Mucosa of stomach (tissue), 1 donor: ENCODE measurements around the gene BMP6.
"Not testable (repeated sequence)": the region's sequence is repeated elsewhere in the genome, so short reads cannot be mapped to it uniquely, and the experiment has no call there.

Experiments
- H3K27me3 ChIP-seq: one replicate; pipeline ENCODE4 v1.7.0; 2013; ENCODE audit warnings: mild to moderate bottlenecking, low read length; ENCODE audit not compliant: control insufficient read depth, insufficient read depth
- H3K36me3 ChIP-seq: one replicate; pipeline ENCODE4 v1.7.0; 2013; ENCODE audit warnings: low read length; ENCODE audit not compliant: control insufficient read depth, insufficient read depth
- H3K4me1 ChIP-seq: one replicate; pipeline ENCODE4 v1.7.0; 2013; ENCODE audit warnings: mild to moderate bottlenecking, low read length; ENCODE audit not compliant: control insufficient read depth, insufficient read depth
- H3K4me3 ChIP-seq: one replicate; pipeline ENCODE4 v1.7.0; 2013; ENCODE audit warnings: low read length
- H3K9ac ChIP-seq: one replicate; pipeline ENCODE4 v1.7.0; 2013; ENCODE audit warnings: mild to moderate bottlenecking, low read length, moderate library complexity
- H3K9me3 ChIP-seq: one replicate; pipeline ENCODE4 v1.7.0; 2013; ENCODE audit warnings: mild to moderate bottlenecking, low read length, moderate library complexity; ENCODE audit not compliant: control insufficient read depth
- donor health status: Pancreatic carcinoma.

BMP6 gene

GRCh38 chr6:7886132-7886531 is 160.2 kb downstream of the BMP6 start:
- no peaks in the 10 kb centered on the region for H3K4me1 ChIP-seq
- no peak overlapping the region for H3K9ac ChIP-seq
- peaks cover 5% of the 10 kb centered on the region for H3K36me3 ChIP-seq
- no peaks in the 10 kb centered on the region for H3K27me3 ChIP-seq
- H3K4me3 ChIP-seq, result no peak overlapping the region
- H3K9me3 ChIP-seq, result no peaks in the 10 kb centered on the region

- no peak overlapping the region for H3K9ac ChIP-seq
- no peaks in the 10 kb centered on the region for H3K27me3 ChIP-seq
- H3K4me3 ChIP-seq, result no peak overlapping the region
- no peaks in the 10 kb centered on the region for H3K9me3 ChIP-seq
- no peaks in the 10 kb centered on the region for H3K4me1 ChIP-seq
- peaks cover 5% of the 10 kb centered on the region for H3K36me3 ChIP-seq
These were observed 161.5 kb downstream of the BMP6 start for GRCh38 chr6:7887278-7887991.

DNA sequence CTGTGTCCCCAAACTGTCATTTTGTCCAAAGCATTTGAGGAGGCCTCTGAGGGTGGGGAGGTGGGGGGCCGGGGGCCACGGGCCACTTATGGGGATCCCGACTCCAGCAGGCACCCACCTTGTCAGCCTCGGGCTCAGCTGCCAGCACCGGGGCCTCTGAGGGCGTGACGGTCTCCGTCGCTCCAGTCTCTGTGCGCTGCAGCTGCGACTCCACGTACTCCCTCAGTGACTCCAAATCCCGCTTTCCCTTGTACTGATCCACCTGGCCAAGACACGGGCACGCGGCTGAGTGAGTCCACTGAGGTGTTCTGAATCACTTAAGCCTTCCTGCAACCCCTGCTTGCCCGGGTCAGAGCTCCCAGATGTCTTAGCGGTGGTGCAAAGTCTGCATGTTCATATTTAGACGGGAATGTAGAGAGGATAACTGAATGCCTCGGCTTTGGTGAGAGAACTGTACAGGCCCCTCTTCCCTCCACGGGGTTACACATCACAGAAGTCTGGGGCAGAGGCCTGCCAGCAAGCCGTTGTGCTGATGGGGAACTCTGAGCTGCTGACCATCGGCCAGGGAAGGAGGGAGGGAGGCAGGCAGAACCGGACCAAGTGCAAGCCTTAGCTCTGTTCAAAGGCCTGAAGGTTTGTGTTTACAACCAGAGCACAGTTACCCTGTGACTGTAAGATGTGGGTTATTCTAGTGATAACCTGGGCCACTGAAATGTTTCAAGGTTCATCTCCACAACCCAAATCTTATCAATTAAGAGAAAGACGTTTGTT is 162.9 kb downstream of the BMP6 start:
- H3K9ac ChIP-seq, result no peak overlapping the region
- H3K27me3 ChIP-seq, result no peaks in the 10 kb centered on the region
- H3K9me3 ChIP-seq, result no peaks in the 10 kb centered on the region
- H3K36me3 ChIP-seq, result peaks cover 5% of the 10 kb centered on the region
- H3K4me1 ChIP-seq, result no peaks in the 10 kb centered on the region
- H3K4me3 ChIP-seq, result no peak overlapping the region

- no peak overlapping the region for H3K4me3 ChIP-seq
These were observed 165.4 kb downstream of the BMP6 start for GRCh38 chr6:7891078-7891872.

GRCh38 chr6:7892367-7892766 is 166.5 kb downstream of the BMP6 start:
- not testable (repeated sequence) for H3K9me3 ChIP-seq, H3K4me3 ChIP-seq, H3K4me1 ChIP-seq, H3K36me3 ChIP-seq, H3K27me3 ChIP-seq, H3K9ac ChIP-seq

More at GRCh38 chr6:7891078-7891872, 165.4 kb downstream of the BMP6 start:
- peaks cover 5% of the 10 kb centered on the region for H3K36me3 ChIP-seq
- no peaks in the 10 kb centered on the region for H3K9me3 ChIP-seq
- H3K4me1 ChIP-seq, result no peaks in the 10 kb centered on the region
- H3K27me3 ChIP-seq, result no peaks in the 10 kb centered on the region
- H3K9ac ChIP-seq, result no peak overlapping the region

DNA sequence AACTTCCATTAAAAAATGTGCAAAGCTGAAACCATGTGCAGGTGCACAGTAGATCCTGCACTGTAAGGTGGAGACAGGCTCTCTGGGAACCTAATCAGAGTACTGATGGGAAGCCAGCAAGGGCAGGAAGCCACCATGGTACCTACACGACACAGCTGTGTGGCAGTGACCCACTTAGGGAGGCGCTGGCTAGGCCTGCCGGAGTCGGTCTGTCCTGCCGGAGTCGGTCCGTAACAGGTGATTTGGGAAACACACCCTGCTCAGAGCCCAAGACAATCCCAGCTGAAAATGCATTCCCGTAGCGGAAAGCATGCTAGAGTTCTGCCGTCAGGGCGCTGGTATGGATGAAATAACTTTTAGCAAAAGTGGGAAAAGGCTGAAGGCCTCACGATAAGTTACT is 167.4 kb downstream of the BMP6 start:
- Histone ChIP-seq H3K4me1 (no peaks in the 10 kb centered on the region), H3K9me3 (no peaks in the 10 kb centered on the region), H3K27me3 (no peaks in the 10 kb centered on the region), H3K36me3 (peaks cover 5% of the 10 kb centered on the region), H3K9ac (no peak overlapping the region), H3K4me3 (no peak overlapping the region)

DNA sequence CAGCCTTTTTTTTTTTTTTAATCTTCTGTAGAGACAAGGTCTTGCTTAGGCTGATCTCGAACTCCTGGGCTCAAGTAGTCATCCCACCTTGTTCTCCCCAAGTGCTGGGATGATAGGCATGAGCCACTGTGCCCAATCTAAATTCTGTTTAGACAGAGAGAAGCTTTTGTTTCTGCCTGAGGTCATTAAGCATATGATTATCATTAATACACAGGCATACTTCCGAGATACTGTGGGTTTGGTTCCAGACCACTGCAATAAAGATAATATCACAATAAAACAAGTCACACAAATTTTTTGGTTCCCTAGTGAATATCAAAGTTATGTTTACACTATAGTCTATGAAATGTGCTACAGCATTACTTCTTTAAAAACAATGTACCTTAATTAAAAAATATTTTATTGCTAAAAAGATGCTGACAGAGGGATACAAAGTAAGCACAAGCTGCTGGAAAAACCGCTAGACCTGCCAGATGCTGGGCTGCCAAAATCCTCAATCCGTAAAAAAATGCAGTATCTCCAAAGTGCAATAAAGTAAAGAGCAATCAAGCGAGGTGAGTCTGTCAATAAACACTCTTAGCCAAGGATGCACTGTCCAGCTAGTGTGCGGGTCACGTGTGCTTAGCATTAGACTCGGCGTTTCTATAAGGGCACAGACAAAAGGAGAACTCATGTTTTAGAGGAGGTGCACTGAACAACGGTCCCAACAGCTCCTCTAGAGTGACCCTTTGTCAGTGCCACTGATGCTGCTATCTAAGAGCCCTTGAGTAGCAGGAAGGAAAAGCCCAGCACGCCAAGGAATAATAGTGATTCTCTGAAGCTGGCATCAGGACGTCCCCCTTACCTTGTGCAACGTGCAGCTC is 168.6 kb downstream of the BMP6 start:
- Histone ChIP-seq H3K9ac (no peak overlapping the region), H3K36me3 (peaks cover under 1% of the 10 kb centered on the region), H3K4me3 (no peak overlapping the region)

DNA sequence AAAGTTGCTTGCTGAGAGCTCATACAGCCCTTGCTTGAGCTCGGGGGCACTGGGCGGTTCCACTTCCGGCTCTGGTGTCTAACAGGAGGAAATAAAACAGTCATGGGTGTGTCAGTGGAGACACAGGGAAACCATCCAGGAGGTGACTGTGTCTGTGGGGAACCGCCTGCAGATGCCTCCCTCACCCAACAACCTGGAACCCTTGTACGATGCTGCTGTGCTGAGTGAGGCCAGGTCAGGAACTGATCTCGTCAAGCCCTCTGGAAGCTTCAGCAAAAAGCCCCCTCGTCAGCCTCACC is 169.2 kb downstream of the BMP6 start:
- H3K4me1 ChIP-seq, result no peaks in the 10 kb centered on the region
- no peaks in the 10 kb centered on the region for H3K27me3 ChIP-seq
- H3K36me3 ChIP-seq, result no peaks in the 10 kb centered on the region
- no peak overlapping the region for H3K4me3 ChIP-seq
- no peaks in the 10 kb centered on the region for H3K9me3 ChIP-seq
- H3K9ac ChIP-seq, result no peak overlapping the region

More for the DNA sequence above, 168.6 kb downstream of the BMP6 start:
- no peaks in the 10 kb centered on the region for H3K27me3 ChIP-seq
- H3K4me1 ChIP-seq, result no peaks in the 10 kb centered on the region
- no peaks in the 10 kb centered on the region for H3K9me3 ChIP-seq

GRCh38 chr6:7896465-7896987 is 170.6 kb downstream of the BMP6 start:
- Histone ChIP-seq H3K4me3 (no peak overlapping the region), H3K36me3 (no peaks in the 10 kb centered on the region), H3K4me1 (peaks cover 4% of the 10 kb centered on the region), H3K9me3 (no peaks in the 10 kb centered on the region), H3K9ac (no peak overlapping the region), H3K27me3 (no peaks in the 10 kb centered on the region)

- H3K27me3 ChIP-seq, result no peaks in the 10 kb centered on the region
- H3K4me3 ChIP-seq, result no peak overlapping the region
- H3K4me1 ChIP-seq, result peaks cover 5% of the 10 kb centered on the region
- no peak overlapping the region for H3K9ac ChIP-seq
- H3K36me3 ChIP-seq, result peaks cover 6% of the 10 kb centered on the region
- no peaks in the 10 kb centered on the region for H3K9me3 ChIP-seq
These were observed 171.7 kb downstream of the BMP6 start for GRCh38 chr6:7897461-7898192.

DNA sequence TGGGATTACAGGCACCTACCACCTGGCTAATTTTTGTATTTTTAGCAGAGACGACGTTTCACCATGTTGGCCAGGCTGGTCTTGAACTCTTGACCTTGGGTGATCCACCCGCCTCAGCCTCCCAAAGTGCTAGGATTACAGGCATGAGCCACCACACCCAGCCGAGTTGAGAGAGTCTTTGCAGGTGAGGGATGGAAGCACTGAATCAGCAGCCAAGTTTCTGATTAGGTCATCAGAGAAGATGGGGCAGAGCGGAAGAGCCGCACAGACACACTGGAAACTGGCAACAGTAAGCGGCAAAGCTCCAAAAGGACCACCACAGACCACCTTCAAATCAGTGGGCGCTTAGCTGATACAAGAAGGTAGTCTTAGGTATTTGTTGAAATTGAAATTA is 172.3 kb downstream of the BMP6 start:
- H3K27me3 ChIP-seq, H3K9ac ChIP-seq, H3K4me3 ChIP-seq, H3K9me3 ChIP-seq, H3K36me3 ChIP-seq, H3K4me1 ChIP-seq: not testable (repeated sequence)
